Measurements from ENCODE around the gene RGS12. TPM values are rescaled to one million over a fixed set of nuclear protein-coding genes. Genes with fewer than 3 reads are reported as not detected.

RGS12 gene
- total RNA-seq, 4 donors from 2014 or later = 3.5 to 63.8 (median 40.1) TPM

GRCh38 chr4:3291969-3292570 lies 751 bp upstream of the RGS12 start:
- Histone ChIP-seq H3K27ac (peak overlapping the region; percentile 81 to 90), H3K27me3 (no peaks in the 10 kb centered on the region), H3K9me3 (no peaks in the 10 kb centered on the region), H3K4me3 (peak overlapping the region; percentile 68 to 76), H3K36me3 (no peaks in the 10 kb centered on the region), H3K4me1 (peaks cover 4 to 11% of the 10 kb centered on the region in 2 donors)
- TF ChIP-seq POLR2A (IDR thresholded peaks at IDR 0.05) (no peak), CTCF (IDR thresholded peaks at IDR 0.05) (no peak)
- DNase-seq = peak; percentile 57
- intact Hi-C loops (cut with DNase I; ENCODE audit: low total_unique reads) = loop anchor here (5.0 kb wide), 1 partner anchor 240 kb away; the partner anchor contains the start of gene LRPAP1

- no peaks in the 10 kb centered on the region for H3K36me3 ChIP-seq
- no peak for TF ChIP-seq CTCF (IDR thresholded peaks at IDR 0.05)
- TF ChIP-seq POLR2A (IDR thresholded peaks at IDR 0.05) = no peak
- H3K4me3 ChIP-seq = peak overlapping the region; percentile 36 to 76
- no peak for DNase-seq
- H3K27ac ChIP-seq = peak overlapping the region; percentile 81 to 91
- intact Hi-C loops (cut with DNase I; ENCODE audit: low total_unique reads) = loop anchor here (5.0 kb wide), 1 partner anchor 239 kb away; the partner anchor contains the start of gene LRPAP1
- no peaks in the 10 kb centered on the region for H3K27me3 ChIP-seq
- H3K4me1 ChIP-seq = peaks cover 4 to 11% of the 10 kb centered on the region in 2 donors
- H3K9me3 ChIP-seq = no peaks in the 10 kb centered on the region
Measured at GRCh38 chr4:3293401-3294391, 875 bp downstream of the RGS12 start.

GRCh38 chr4:3294401-3295241 lies 1.8 kb downstream of the RGS12 start:
- H3K27me3 ChIP-seq = no peaks in the 10 kb centered on the region
- intact Hi-C loops (cut with DNase I; ENCODE audit: low total_unique reads) = loop anchor here (5.0 kb wide), 1 partner anchor 238 kb away; the partner anchor contains the start of gene LRPAP1
- no peak overlapping the region for H3K4me3 ChIP-seq
- TF ChIP-seq CTCF (IDR thresholded peaks at IDR 0.05) (no peak), POLR2A (IDR thresholded peaks at IDR 0.05) (no peak)
- H3K4me1 ChIP-seq = peaks cover 4 to 11% of the 10 kb centered on the region in 2 donors
- DNase-seq = no peak
- H3K36me3 ChIP-seq = no peaks in the 10 kb centered on the region
- peak overlapping the region; percentile 81 to 91 for H3K27ac ChIP-seq
- H3K9me3 ChIP-seq = no peaks in the 10 kb centered on the region

- no peak for DNase-seq
- H3K27me3 ChIP-seq = no peaks in the 10 kb centered on the region
- no peaks in the 10 kb centered on the region for H3K36me3 ChIP-seq
- no peak for TF ChIP-seq CTCF (IDR thresholded peaks at IDR 0.05)
- no peak for TF ChIP-seq POLR2A (IDR thresholded peaks at IDR 0.05)
- H3K27ac ChIP-seq = no peak overlapping the region
- no peak overlapping the region for H3K4me3 ChIP-seq
- no peaks in the 10 kb centered on the region for H3K9me3 ChIP-seq
- peaks cover 4 to 11% of the 10 kb centered on the region in 2 donors for H3K4me1 ChIP-seq
- intact Hi-C loops (cut with DNase I; ENCODE audit: low total_unique reads) = no loop called here
Measured at GRCh38 chr4:3295837-3296624, 3.2 kb downstream of the RGS12 start.
